Upper lobe of left lung (tissue), 4 donors: Measurements from ENCODE around the gene KCNK16.

Experiments
- CTCF ChIP-seq, 6 experiments: fragments of 450-650 bp in 4 of 6; fragments of 200-600 bp in 2 of 6; sonication (generic) in 2 of 6; IDR thresholded peaks; one replicate each; pipeline ENCODE4 v1.5.1; 2016 to 2019; ENCODE audit warnings: antibody characterized with exemption in 6 of 6
- POLR2A ChIP-seq, 4 donors: fragments of 450-650 bp; IDR thresholded peaks; one replicate each; pipeline ENCODE4 v1.5.1; 2016 to 2017; ENCODE audit warnings: antibody characterized with exemption in 4 of 4, mild to moderate bottlenecking in 2 of 4
- POLR2AphosphoS5 ChIP-seq, 2 donors: sonication (generic); formaldehyde crosslinking; IDR thresholded peaks; one replicate each; pipeline ENCODE4 v1.5.1; 2017; ENCODE audit warnings: antibody characterized with exemption in 2 of 2

- TF ChIP-seq CTCF (IDR thresholded peaks at IDR 0.05) (peak; percentile 70 to 88 (median 82)), POLR2A (IDR thresholded peaks at IDR 0.05) (no peak), POLR2AphosphoS5 (IDR thresholded peaks at IDR 0.05) (no peak)
These were observed 25.5 kb upstream of the KCNK16 start for GRCh38 chr6:39347906-39348585.
